ENCODE results near the gene SDHA.
"Not testable (repeated sequence)": the region's sequence is repeated elsewhere in the genome, so short reads cannot be mapped to it uniquely, and the experiment has no call there.

The SDHA gene

GRCh38 chr5:223791-224190, 5.7 kb downstream of the SDHA start:
- no peak for DNase-seq

- no peak for DNase-seq
These were observed 7.2 kb downstream of the SDHA start for GRCh38 chr5:225334-225733.

GRCh38 chr5:227375-227774, 9.3 kb downstream of the SDHA start:
- DNase-seq, result not testable (repeated sequence)

GRCh38 chr5:228886-229285, 10.8 kb downstream of the SDHA start:
- DNase-seq, result no peak

- DNase-seq, result no peak
These were observed 12.6 kb downstream of the SDHA start for GRCh38 chr5:230711-231110.

- DNase-seq, result no peak
These were observed 13.5 kb downstream of the SDHA start for GRCh38 chr5:231661-232060.

- not testable (repeated sequence) for DNase-seq
These were observed 15.3 kb downstream of the SDHA start for GRCh38 chr5:233426-233825.

- no peak for DNase-seq
These were observed 16.3 kb downstream of the SDHA start for GRCh38 chr5:234450-234849.

- not testable (repeated sequence) for DNase-seq
These were observed 17.4 kb downstream of the SDHA start for GRCh38 chr5:235527-235926.

GRCh38 chr5:237931-238330, 19.8 kb downstream of the SDHA start:
- DNase-seq, result not testable (repeated sequence)

GRCh38 chr5:240550-240949, 22.4 kb downstream of the SDHA start:
- not testable (repeated sequence) for DNase-seq

- not testable (repeated sequence) for DNase-seq
These were observed 23.0 kb downstream of the SDHA start for GRCh38 chr5:241045-241669.

GRCh38 chr5:243683-244367, 25.7 kb downstream of the SDHA start:
- DNase-seq, result not testable (repeated sequence)

- DNase-seq, result not testable (repeated sequence)
These were observed 27.6 kb downstream of the SDHA start for GRCh38 chr5:245717-246116.

- not testable (repeated sequence) for DNase-seq
These were observed 32.3 kb downstream of the SDHA start for GRCh38 chr5:250396-250795.

GRCh38 chr5:251016-251415, 32.9 kb downstream of the SDHA start:
- DNase-seq, result not testable (repeated sequence)

- DNase-seq, result not testable (repeated sequence)
These were observed 33.4 kb downstream of the SDHA start for GRCh38 chr5:251538-251937.

GRCh38 chr5:251975-252374, 33.9 kb downstream of the SDHA start:
- not testable (repeated sequence) for DNase-seq

GRCh38 chr5:252546-252945, 34.4 kb downstream of the SDHA start:
- DNase-seq, result no peak

GRCh38 chr5:254322-254721, 36.2 kb downstream of the SDHA start:
- not testable (repeated sequence) for DNase-seq

GRCh38 chr5:255116-255515, 37.0 kb downstream of the SDHA start:
- DNase-seq, result not testable (repeated sequence)

- DNase-seq, result not testable (repeated sequence)
These were observed 38.2 kb downstream of the SDHA start for GRCh38 chr5:256347-256746.

- DNase-seq, result no peak
These were observed 39.0 kb downstream of the SDHA start for GRCh38 chr5:257148-257547.

GRCh38 chr5:263275-263974, 45.3 kb downstream of the SDHA start:
- DNase-seq, result not testable (repeated sequence)
